Thyroid gland (tissue), 4 donors: ENCODE data around the gene NYAP2. TPM values are rescaled to one million over a fixed set of nuclear protein-coding genes. Genes with fewer than 3 reads are reported as not detected.

Experiments
- DNase-seq, 2 donors: peaks; one replicate each; pipeline ENCODE4 v3.0.0-alpha.2; 2019
- H3K27ac ChIP-seq, 3 donors: fragments of 200-600 bp; sonication (generic); 1 replicate in 2 of 3; 2 replicates in 1 of 3; pipeline ENCODE4 v1.5.1; 2016 to 2019; ENCODE audit warnings: mild to moderate bottlenecking in 1 of 3, moderate library complexity in 1 of 3
- H3K27me3 ChIP-seq: fragments of 200-600 bp; sonication (generic); one replicate; pipeline ENCODE4 v1.5.1; 2019
- H3K36me3 ChIP-seq, 2 donors: fragments of 200-600 bp; sonication (generic); one replicate each; pipeline ENCODE4 v1.5.1; 2016 to 2019
- H3K4me1 ChIP-seq, 2 donors: fragments of 200-600 bp; sonication (generic); one replicate each; pipeline ENCODE4 v1.5.1; 2017 to 2019
- H3K4me3 ChIP-seq, 3 donors: fragments of 200-600 bp; sonication (generic); replicated peaks in 1 of 3; 1 replicate in 2 of 3; 2 replicates in 1 of 3; pipeline ENCODE4 v1.5.1; 2016; ENCODE audit warnings: mild to moderate bottlenecking in 1 of 3
- H3K9me3 ChIP-seq: fragments of 200-600 bp; sonication (generic); one replicate; pipeline ENCODE4 v1.5.1; 2017
- CTCF ChIP-seq, 6 experiments: fragments of 200-600 bp in 3 of 6; fragments of 450-650 bp in 3 of 6; sonication (generic) in 3 of 6; IDR thresholded peaks; one replicate each; pipeline ENCODE4 v1.5.1; 2016 to 2019; ENCODE audit warnings: antibody characterized with exemption in 6 of 6, mild to moderate bottlenecking in 2 of 6, inconsistent platforms in 1 of 6, moderate library complexity in 1 of 6
- POLR2A ChIP-seq, 2 donors: fragments of 450-650 bp; IDR thresholded peaks; one replicate each; pipeline ENCODE4 v1.6.1; 2017; ENCODE audit warnings: antibody characterized with exemption in 2 of 2, mild to moderate bottlenecking in 2 of 2, moderate library complexity in 1 of 2
- WGBS, 2 donors: methylation state at CpG; one replicate each; pipeline ENCODE4 v1.1.5; 2017; 5-methylcytosine and 5-hydroxymethylcytosine counted together
- intact Hi-C: fragments of 100-400 bp; cut with DNase I; formaldehyde crosslinking; loops from one replicate; pipeline ENCODE4 v1.15.1; 2023
- total RNA-seq, 4 donors: library from RNA; depleted of rRNA; stranded (reverse); fragments of >200 nt; gene quantifications; one replicate each; pipeline ENCODE4 v1.2.3, GENCODE V29; 2016

Gene NYAP2
- total RNA-seq, 4 donors from 2014 or later: not detected

DNA sequence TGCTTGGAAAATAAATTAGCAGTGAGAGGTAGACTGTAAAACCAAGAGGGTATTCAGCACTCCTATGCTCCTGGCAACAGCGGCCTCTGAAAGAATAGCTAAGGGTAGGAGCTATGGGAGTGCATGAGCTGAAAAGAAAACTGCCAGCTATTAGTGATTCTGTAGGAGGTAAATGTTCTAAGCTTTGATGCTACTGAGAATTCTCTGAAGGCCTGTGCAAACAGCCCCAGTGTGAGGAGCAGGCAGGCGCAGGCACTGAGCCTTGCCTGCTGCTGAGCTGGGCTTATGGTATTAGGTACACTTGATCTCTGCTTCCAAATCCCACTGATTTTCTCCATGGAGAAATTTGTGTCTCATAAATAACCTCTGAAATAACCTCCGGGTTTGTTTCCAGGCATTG is 86.7 kb downstream of the NYAP2 start:
- no peak overlapping the region for H3K27ac ChIP-seq
- no peak for DNase-seq
- intact Hi-C loops: no loop called here
- no peaks in the 10 kb centered on the region for H3K27me3 ChIP-seq
- no peaks in the 10 kb centered on the region for H3K36me3 ChIP-seq
- no peak overlapping the region for H3K4me3 ChIP-seq
- WGBS, 2 donors: 86 to 92% methylated on average over 3 of the region's 3 CpGs
- no peaks in the 10 kb centered on the region for H3K9me3 ChIP-seq
- no peaks in the 10 kb centered on the region for H3K4me1 ChIP-seq
- TF ChIP-seq CTCF (IDR thresholded peaks at IDR 0.05) (no peak), POLR2A (IDR thresholded peaks at IDR 0.05) (no peak)

DNA sequence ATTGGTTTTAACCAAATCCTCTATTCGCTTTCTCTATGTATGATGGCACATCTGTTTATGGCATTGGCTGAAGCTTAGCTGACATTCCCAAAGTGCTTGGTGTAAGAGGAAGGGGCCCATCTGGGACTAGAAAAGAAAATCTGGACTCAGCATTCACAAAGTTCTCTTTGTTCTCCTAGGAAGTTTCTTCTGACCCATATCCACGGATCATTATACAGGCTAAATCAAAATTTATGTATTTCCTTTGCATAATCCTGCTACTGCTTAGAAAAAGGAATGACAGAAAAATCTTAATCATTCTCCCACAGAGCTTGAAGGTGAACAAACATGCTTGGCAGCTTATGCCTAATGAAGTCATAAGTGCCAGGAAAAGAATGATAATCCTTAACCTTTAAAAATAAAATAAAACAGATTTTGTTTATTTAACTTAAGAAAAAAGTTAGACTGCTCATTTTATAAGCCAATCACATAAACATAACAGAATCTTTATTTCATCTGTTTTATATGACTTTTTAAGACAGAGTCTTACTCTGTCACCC is 88.4 kb downstream of the NYAP2 start:
- H3K27me3 ChIP-seq: no peaks in the 10 kb centered on the region
- no peaks in the 10 kb centered on the region for H3K4me1 ChIP-seq
- H3K9me3 ChIP-seq: no peaks in the 10 kb centered on the region
- no peak for DNase-seq
- WGBS, 2 donors: 77 to 79% methylated on average over 2 of the region's 2 CpGs
- no peaks in the 10 kb centered on the region for H3K36me3 ChIP-seq
- no peak overlapping the region for H3K27ac ChIP-seq
- no peak for TF ChIP-seq POLR2A (IDR thresholded peaks at IDR 0.05)
- no peak for TF ChIP-seq CTCF (IDR thresholded peaks at IDR 0.05)
- intact Hi-C loops: no loop called here
- no peak overlapping the region for H3K4me3 ChIP-seq

DNA sequence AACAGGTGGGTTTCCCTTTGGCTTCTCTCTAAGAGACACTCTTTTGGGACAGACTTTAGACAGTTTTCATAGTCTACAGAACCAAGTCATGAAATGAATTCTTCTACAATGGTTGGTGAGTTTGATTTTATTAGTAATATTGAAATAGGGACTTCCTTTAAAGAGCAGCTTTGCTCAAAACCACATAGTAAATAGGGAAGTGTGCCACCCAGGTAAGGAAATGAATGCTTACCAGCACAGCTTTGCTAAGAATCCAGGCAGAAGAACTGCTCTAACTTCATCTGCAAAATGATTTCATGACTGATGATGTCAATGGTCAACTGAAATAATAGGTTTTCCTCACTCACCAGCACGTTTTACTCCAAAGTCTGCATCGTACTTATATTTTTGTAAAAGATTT is 89.2 kb downstream of the NYAP2 start:
- 90 to 91% methylated on average over 2 of the region's 2 CpGs for WGBS, 2 donors

GRCh38 chr2:225493420-225494099 is 94.0 kb downstream of the NYAP2 start:
- no peak for DNase-seq
- Histone ChIP-seq H3K4me1 (no peaks in the 10 kb centered on the region), H3K9me3 (no peaks in the 10 kb centered on the region), H3K36me3 (no peaks in the 10 kb centered on the region), H3K4me3 (no peak overlapping the region), H3K27ac (no peak overlapping the region), H3K27me3 (no peaks in the 10 kb centered on the region)
- TF ChIP-seq CTCF (IDR thresholded peaks at IDR 0.05) (no peak), POLR2A (IDR thresholded peaks at IDR 0.05) (no peak)
- intact Hi-C loops: no loop called here
- 82 to 87% methylated on average over 5 of the region's 5 CpGs for WGBS, 2 donors

More for the DNA sequence above, 89.2 kb downstream of the NYAP2 start:
- Histone ChIP-seq H3K9me3 (no peaks in the 10 kb centered on the region), H3K27ac (no peak overlapping the region), H3K36me3 (no peaks in the 10 kb centered on the region), H3K4me1 (no peaks in the 10 kb centered on the region), H3K27me3 (no peaks in the 10 kb centered on the region), H3K4me3 (no peak overlapping the region)
- no peak for DNase-seq
- TF ChIP-seq CTCF (IDR thresholded peaks at IDR 0.05) (no peak), POLR2A (IDR thresholded peaks at IDR 0.05) (no peak)
- intact Hi-C loops: no loop called here

DNA sequence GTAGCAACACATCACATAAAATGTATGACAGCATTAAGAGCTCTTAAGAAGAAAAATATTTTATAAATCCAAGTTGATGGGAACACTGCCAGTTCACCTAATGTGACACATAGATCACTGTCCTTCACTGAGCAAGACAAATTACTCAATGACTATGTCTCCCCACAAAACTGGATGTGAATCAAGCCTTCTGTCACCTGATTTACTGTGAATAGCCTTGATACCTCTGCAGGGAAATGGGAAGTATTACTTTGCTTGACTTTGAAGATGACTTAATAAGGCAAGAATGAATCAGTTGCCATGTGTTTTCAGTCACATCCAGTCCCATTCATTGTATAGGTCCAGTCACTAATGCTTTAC is 94.6 kb downstream of the NYAP2 start:
- intact Hi-C loops: no loop called here
- no peaks in the 10 kb centered on the region for H3K9me3 ChIP-seq
- TF ChIP-seq CTCF (IDR thresholded peaks at IDR 0.05) (no peak), POLR2A (IDR thresholded peaks at IDR 0.05) (no peak)
- H3K27me3 ChIP-seq: no peaks in the 10 kb centered on the region
- DNase-seq: no peak
- no peaks in the 10 kb centered on the region for H3K36me3 ChIP-seq
- H3K4me3 ChIP-seq: no peak overlapping the region
- no peaks in the 10 kb centered on the region for H3K4me1 ChIP-seq
- no peak overlapping the region for H3K27ac ChIP-seq
